Activated CD8-positive, alpha-beta T cell treated with anti-CD3 and anti-CD28 coated beads for 36 hours (primary cell): Measurements from ENCODE around the gene CDC5L. TPM values are rescaled to one million over a fixed set of nuclear protein-coding genes. Genes with fewer than 3 reads are reported as not detected.
"Not testable (repeated sequence)": the region's sequence is repeated elsewhere in the genome, so short reads cannot be mapped to it uniquely, and the experiment has no call there.

Experiments used
- ATAC-seq: fragments of 200-7000 bp; cut with Tn5 transposase; one replicate; pipeline ENCODE4 v1.10.0; 2021; ENCODE audit warnings: mild to moderate bottlenecking, moderate library complexity
- CTCF ChIA-PET: fragments of 350-600 bp; sonication (Branson Sonifier 250); formaldehyde crosslinking; loops from one replicate; lab custom pipeline; 2021; ENCODE audit warnings: antibody characterized with exemption; lab: Charles Lee
- POLR2A ChIA-PET: fragments of 350-600 bp; sonication (Branson Sonifier 250); formaldehyde crosslinking; loops from one replicate; lab custom pipeline; 2021; ENCODE audit warnings: antibody characterized with exemption; lab: Charles Lee
- DNase-seq: peaks from one replicate; pipeline ENCODE4 v3.0.0-alpha.2; 2020
- H3K27ac Mint-ChIP-seq: one replicate; pipeline ENCODE4 v1.8.0; 2021; ENCODE audit warnings: mild to moderate bottlenecking, mixed read lengths
- H3K27me3 Mint-ChIP-seq: one replicate; pipeline ENCODE4 v1.8.0; 2021; ENCODE audit warnings: mixed read lengths
- H3K36me3 Mint-ChIP-seq: one replicate; pipeline ENCODE4 v1.8.0; 2021; ENCODE audit warnings: low read depth, mixed read lengths
- H3K4me1 Mint-ChIP-seq: one replicate; pipeline ENCODE4 v1.8.0; 2021; ENCODE audit warnings: low read depth, mixed read lengths
- H3K4me3 Mint-ChIP-seq: one replicate; pipeline ENCODE4 v1.8.0; 2021; ENCODE audit warnings: mild to moderate bottlenecking, moderate library complexity, mixed read lengths
- H3K9me3 Mint-ChIP-seq: one replicate; pipeline ENCODE4 v1.8.0; 2021; ENCODE audit warnings: mixed read lengths
- intact Hi-C: fragments of 100-400 bp; cut with micrococcal nuclease; formaldehyde crosslinking; loops from one replicate; pipeline ENCODE4 v1.10.0; 2022
- total RNA-seq, 2 experiments: library from RNA; stranded (reverse); gene quantifications; one replicate each; pipeline ENCODE4 v1.2.3, GENCODE V29; 2021
- TF ChIP-seq, protein P1 (sequence below): fragments of 200-600 bp; IDR thresholded peaks from one replicate; pipeline ENCODE4 v1.8.0; 2022; ENCODE audit warnings: antibody characterized with exemption, mild to moderate bottlenecking

CDC5L gene
- total RNA-seq, 2 experiments from 2014 or later, result 20.4 to 21.4 TPM

- Mint-ChIP-seq H3K4me3 (no peak overlapping the region), H3K4me1 (no peaks in the 10 kb centered on the region), H3K27me3 (peaks cover 32% of the 10 kb centered on the region), H3K36me3 (no peaks in the 10 kb centered on the region), H3K27ac (no peak overlapping the region), H3K9me3 (no peaks in the 10 kb centered on the region)
- CTCF ChIA-PET, result interaction anchor here (0.9 to 5.4 kb wide), 3 partner anchors 16 to 73 kb away, joined by 3 to 32 read pairs (median 3); partner anchors contain the start of genes AARS2 and TMEM151B
- ATAC-seq (no peak), DNase-seq (no peak)
- intact Hi-C loops, result no loop called here
- POLR2A ChIA-PET, result interaction anchor here (0.6 kb wide), 1 partner anchor 361 kb away, joined by 3 read pairs; no protein-coding TSS in a partner anchor
- TF ChIP-seq, protein P1, sequence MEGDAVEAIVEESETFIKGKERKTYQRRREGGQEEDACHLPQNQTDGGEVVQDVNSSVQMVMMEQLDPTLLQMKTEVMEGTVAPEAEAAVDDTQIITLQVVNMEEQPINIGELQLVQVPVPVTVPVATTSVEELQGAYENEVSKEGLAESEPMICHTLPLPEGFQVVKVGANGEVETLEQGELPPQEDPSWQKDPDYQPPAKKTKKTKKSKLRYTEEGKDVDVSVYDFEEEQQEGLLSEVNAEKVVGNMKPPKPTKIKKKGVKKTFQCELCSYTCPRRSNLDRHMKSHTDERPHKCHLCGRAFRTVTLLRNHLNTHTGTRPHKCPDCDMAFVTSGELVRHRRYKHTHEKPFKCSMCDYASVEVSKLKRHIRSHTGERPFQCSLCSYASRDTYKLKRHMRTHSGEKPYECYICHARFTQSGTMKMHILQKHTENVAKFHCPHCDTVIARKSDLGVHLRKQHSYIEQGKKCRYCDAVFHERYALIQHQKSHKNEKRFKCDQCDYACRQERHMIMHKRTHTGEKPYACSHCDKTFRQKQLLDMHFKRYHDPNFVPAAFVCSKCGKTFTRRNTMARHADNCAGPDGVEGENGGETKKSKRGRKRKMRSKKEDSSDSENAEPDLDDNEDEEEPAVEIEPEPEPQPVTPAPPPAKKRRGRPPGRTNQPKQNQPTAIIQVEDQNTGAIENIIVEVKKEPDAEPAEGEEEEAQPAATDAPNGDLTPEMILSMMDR, result no peak
Observed at GRCh38 chr6:44341095-44341890, 46.2 kb upstream of the CDC5L start.

DNA sequence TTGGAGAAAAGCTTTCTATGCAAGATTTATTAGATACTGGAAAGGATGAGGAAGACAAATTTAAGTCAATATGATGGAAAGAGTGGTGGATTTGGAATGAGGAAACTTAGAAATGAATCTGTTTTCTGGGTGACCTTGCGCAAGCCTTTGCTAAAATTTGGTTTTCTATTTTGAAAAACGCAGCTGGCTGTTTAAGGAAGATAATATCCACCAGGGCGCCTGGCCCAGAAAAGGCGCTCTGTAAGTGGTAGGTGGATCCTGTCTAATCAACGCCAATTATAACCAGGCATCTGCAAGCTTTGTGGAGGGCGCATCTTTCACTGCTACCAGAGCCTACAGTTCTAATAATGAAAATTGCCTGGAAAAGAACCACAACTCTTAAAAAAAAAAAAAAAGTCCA lies 45.5 kb upstream of the CDC5L start:
- POLR2A ChIA-PET, result interaction anchor here (1.5 kb wide), 1 partner anchor 10 kb away, joined by 3 read pairs; no protein-coding TSS in a partner anchor
- H3K36me3 Mint-ChIP-seq, result no peaks in the 10 kb centered on the region
- no peak for DNase-seq
- H3K4me3 Mint-ChIP-seq, result no peak overlapping the region
- H3K27me3 Mint-ChIP-seq, result peaks cover 32% of the 10 kb centered on the region
- no peak overlapping the region for H3K27ac Mint-ChIP-seq
- ATAC-seq, result no peak
- no peaks in the 10 kb centered on the region for H3K4me1 Mint-ChIP-seq
- H3K9me3 Mint-ChIP-seq, result no peaks in the 10 kb centered on the region
- CTCF ChIA-PET, result interaction anchor here (0.9 to 5.4 kb wide), 3 partner anchors 17 to 74 kb away, joined by 3 to 32 read pairs (median 3); partner anchors contain the start of genes AARS2 and TMEM151B
- intact Hi-C loops, result no loop called here
- TF ChIP-seq, protein P1, result no peak

DNA sequence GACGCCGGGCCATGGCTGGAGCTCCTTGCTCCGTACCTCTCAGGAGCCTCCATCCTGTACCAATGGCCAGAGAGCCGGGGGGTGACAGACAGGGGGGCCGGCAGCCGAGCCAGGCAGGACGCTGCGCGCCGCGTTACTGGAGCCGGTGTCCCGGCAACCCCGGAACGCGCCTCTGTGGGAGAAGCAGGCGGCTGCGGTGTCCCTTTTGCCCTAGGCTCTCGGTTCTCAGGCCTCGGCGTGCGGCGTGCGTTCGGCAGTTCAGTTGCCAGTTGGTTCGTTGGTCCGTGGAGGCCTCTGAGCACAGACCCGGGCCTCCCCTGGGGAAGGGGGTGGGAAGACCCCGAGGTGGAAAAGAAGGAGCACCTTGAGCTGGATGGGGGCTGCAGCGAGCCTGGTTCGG lies 45.0 kb upstream of the CDC5L start, which contains the start of gene SPATS1:
TSS of gene SPATS1 (plus strand) at position 162 of the 400 bp plus-strand sequence. CDS start 446 bp downstream, outside the sequence.
- TF ChIP-seq, protein P1, result no peak
- Mint-ChIP-seq H3K27me3 (peaks cover 32% of the 10 kb centered on the region), H3K9me3 (no peaks in the 10 kb centered on the region), H3K27ac (no peak within 1 kb of the TSS), H3K4me1 (no peaks in the 10 kb centered on the region), H3K4me3 (no peak within 1 kb of the TSS), H3K36me3 (no peaks in the 10 kb centered on the region)
- intact Hi-C loops, result no loop called here
- peak; percentile 13 for DNase-seq
- POLR2A ChIA-PET, result interaction anchor here (1.5 kb wide), 1 partner anchor 10 kb away, joined by 3 read pairs; no protein-coding TSS in a partner anchor
- CTCF ChIA-PET, result interaction anchor here (0.9 to 5.4 kb wide), 5 partner anchors 10 to 74 kb away, joined by 3 to 32 read pairs (median 3); partner anchors contain the start of genes AARS2 and TMEM151B
- no peak for ATAC-seq

GRCh38 chr6:44346818-44347217 lies 40.7 kb upstream of the CDC5L start:
- peaks cover 27% of the 10 kb centered on the region for H3K27me3 Mint-ChIP-seq
- ATAC-seq, H3K4me3 Mint-ChIP-seq, intact Hi-C loops, POLR2A ChIA-PET, H3K27ac Mint-ChIP-seq, H3K36me3 Mint-ChIP-seq, H3K4me1 Mint-ChIP-seq, H3K9me3 Mint-ChIP-seq, DNase-seq: not testable (repeated sequence)
- CTCF ChIA-PET, result interaction anchor here (1.2 kb wide), 2 partner anchors 29 to 34 kb away, joined by 3 to 7 read pairs; partner anchors contain the start of gene AARS2

GRCh38 chr6:44349904-44350649 lies 37.4 kb upstream of the CDC5L start:
- POLR2A ChIA-PET, result no interaction called here
- TF ChIP-seq, protein P1, result no peak
- DNase-seq (no peak), ATAC-seq (no peak)
- H3K4me1 Mint-ChIP-seq, result no peaks in the 10 kb centered on the region
- no peaks in the 10 kb centered on the region for H3K36me3 Mint-ChIP-seq
- no peaks in the 10 kb centered on the region for H3K9me3 Mint-ChIP-seq
- CTCF ChIA-PET, result interaction anchor here (0.7 to 1.7 kb wide), 2 partner anchors 12 to 350 kb away, joined by 3 read pairs; no protein-coding TSS in a partner anchor
- H3K27me3 Mint-ChIP-seq, result peaks cover 6% of the 10 kb centered on the region
- no peak overlapping the region for H3K4me3 Mint-ChIP-seq
- no peak overlapping the region for H3K27ac Mint-ChIP-seq
- intact Hi-C loops, result no loop called here

- CTCF ChIA-PET, result interaction anchor here (0.7 to 1.7 kb wide), 2 partner anchors 12 to 350 kb away, joined by 3 read pairs; no protein-coding TSS in a partner anchor
- DNase-seq, H3K4me1 Mint-ChIP-seq, ATAC-seq, H3K27ac Mint-ChIP-seq, H3K9me3 Mint-ChIP-seq, POLR2A ChIA-PET, H3K36me3 Mint-ChIP-seq, H3K4me3 Mint-ChIP-seq, H3K27me3 Mint-ChIP-seq, intact Hi-C loops: not testable (repeated sequence)
Observed at GRCh38 chr6:44350650-44350994, 36.9 kb upstream of the CDC5L start.
